Measurements from ENCODE around the gene FAM200A. TPM values are rescaled to one million over a fixed set of nuclear protein-coding genes. Genes with fewer than 3 reads are reported as not detected.

FAM200A gene
- total and polyA plus RNA-seq, 2 of the 13 experiments (the other 11 are each of a cell fraction or from before 2014, with no cell fraction given): 4.7 to 6.3 TPM

- TF ChIP-seq PRDM10 (CRISPR knock-in tag; IDR thresholded peaks at IDR 0.05; ENCODE audit: low read depth): no peak
- TF ChIP-seq JDP2 (CRISPR knock-in tag; IDR thresholded peaks at IDR 0.05; ENCODE audit: borderline replicate concordance): no peak
- TF ChIP-seq ZNF468 (CRISPR knock-in tag; IDR thresholded peaks at IDR 0.05): no peak
- peak; percentile 52 for TF ChIP-seq XRCC5 (optimal IDR thresholded peaks at IDR 0.05; ENCODE audit: low read length)
- TF ChIP-seq ZNF362 (CRISPR knock-in tag; IDR thresholded peaks at IDR 0.05; ENCODE audit: borderline replicate concordance): no peak
- no peak for TF ChIP-seq TBX3 (IDR thresholded peaks at IDR 0.05; ENCODE audit: borderline replicate concordance)
- TF ChIP-seq RAD21 (CRISPR knock-in tag; IDR thresholded peaks at IDR 0.05): 0 out of 2 replicates have a peak, but pooled peaks have one; percentile 19
- peak; percentile 57; the same call in 1 of the 2 replicates for TF ChIP-seq TBX2 (CRISPR knock-in tag; IDR thresholded peaks at IDR 0.05; ENCODE audit: borderline replicate concordance)
- TF ChIP-seq SALL1 (CRISPR knock-in tag; IDR thresholded peaks at IDR 0.05): peak; percentile 70; the same call in 1 of the 2 replicates
- TF ChIP-seq ZNF891 (CRISPR knock-in tag; IDR thresholded peaks at IDR 0.05): 0 out of 2 replicates have a peak, but pooled peaks have one; percentile 83
- TF ChIP-seq ZNF263 (CRISPR knock-in tag; IDR thresholded peaks at IDR 0.05): peak; percentile 87
- TF ChIP-seq PATZ1 (CRISPR knock-in tag; IDR thresholded peaks at IDR 0.05): 0 out of 2 replicates have a peak, but pooled peaks have one; percentile 24
- TF ChIP-seq ZIK1 (CRISPR knock-in tag; IDR thresholded peaks at IDR 0.05; ENCODE audit: borderline replicate concordance, low read depth): peak; percentile 56; the same call in 1 of the 2 replicates
- TF ChIP-seq PHF20 (CRISPR knock-in tag; IDR thresholded peaks at IDR 0.05): peak; percentile 95
- TF ChIP-seq DRAP1 (CRISPR knock-in tag; IDR thresholded peaks at IDR 0.05): peak; percentile 84
- no peak for TF ChIP-seq RARA (CRISPR knock-in tag; IDR thresholded peaks at IDR 0.05)
- 0 out of 2 replicates have a peak, but pooled peaks have one; percentile 38 for TF ChIP-seq KLF12 (CRISPR knock-in tag; IDR thresholded peaks at IDR 0.05; ENCODE audit: borderline replicate concordance)
- TF ChIP-seq ZFP36L1 (CRISPR knock-in tag; IDR thresholded peaks at IDR 0.05): no peak
Observed at GRCh38 chr7:99551767-99552463, at the start of gene FAM200A (continued).

Data from HepG2 (cell line).